KG1 (cell line): ENCODE results near the gene CD36.

Source experiments
- DNase-seq: peaks from one replicate; lab custom pipeline; 2025; lab: John Stamatoyannopoulos, UW

The CD36 gene

DNA sequence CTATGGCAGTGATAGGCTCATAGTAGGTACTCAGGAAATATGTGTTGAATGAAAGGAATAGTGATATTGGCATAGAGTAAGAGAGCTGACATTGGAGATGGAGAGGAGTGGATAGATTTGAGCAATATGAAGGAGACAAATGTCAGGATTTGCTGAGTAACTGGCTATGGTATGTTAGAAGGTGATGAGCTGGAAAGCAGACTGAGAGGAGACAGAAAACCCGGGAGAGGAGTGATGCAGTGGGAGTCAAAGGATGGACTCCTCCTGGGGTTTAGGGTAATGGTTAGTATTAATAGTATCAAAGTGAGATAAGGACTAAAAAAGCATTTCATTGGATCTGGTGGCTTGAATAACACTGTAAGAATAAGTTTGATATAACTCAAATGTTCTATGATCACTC is 64.8 kb downstream of the CD36 start:
- no peak for DNase-seq

GRCh38 chr7:80705130-80705781 is 66.8 kb downstream of the CD36 start:
- DNase-seq, result no peak

- DNase-seq, result no peak
These were observed 68.9 kb downstream of the CD36 start for GRCh38 chr7:80707318-80707717.

DNA sequence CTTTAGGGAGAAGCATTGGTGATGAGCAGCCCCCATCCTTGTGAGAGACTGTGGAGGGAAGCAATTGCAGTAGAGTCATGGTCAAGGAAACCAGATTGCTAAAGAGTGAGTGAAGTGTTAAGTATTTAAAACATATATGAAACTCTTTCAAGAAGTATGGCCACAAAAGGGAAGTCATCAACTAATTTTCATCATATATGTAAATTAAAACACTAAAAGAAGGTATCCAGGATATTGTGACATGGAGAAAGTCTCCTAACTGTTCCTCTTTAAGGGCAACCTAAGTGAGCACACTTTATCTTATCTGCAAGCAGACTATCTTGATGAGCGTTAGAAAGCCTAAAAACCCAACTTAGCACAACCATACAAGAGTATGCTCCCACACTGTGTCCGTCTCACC is 69.7 kb downstream of the CD36 start:
- no peak for DNase-seq

DNA sequence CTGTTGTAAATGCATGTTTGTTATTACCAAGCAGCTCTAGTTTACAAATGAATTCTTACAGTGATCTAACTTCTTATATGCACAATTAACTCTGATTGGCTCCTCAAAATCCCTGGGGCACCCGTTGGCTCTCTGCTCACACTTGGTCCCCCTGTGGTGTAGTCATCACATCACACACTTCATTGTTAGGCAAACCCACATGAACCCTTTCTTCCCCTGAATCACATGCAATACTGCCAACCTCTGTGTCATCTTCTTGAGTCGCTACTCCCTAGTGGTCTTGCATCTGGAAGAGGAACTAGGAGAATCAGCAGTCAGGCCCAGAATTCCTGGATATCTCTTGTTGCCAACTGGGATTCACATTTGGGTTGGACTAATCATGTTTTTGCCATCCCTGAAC is 73.1 kb downstream of the CD36 start:
- DNase-seq, result no peak

- DNase-seq, result no peak
These were observed 80.8 kb downstream of the CD36 start for GRCh38 chr7:80719261-80719660.

- DNase-seq, result no peak
These were observed 81.7 kb downstream of the CD36 start for GRCh38 chr7:80720146-80720545.

- DNase-seq, result no peak
These were observed 83.6 kb downstream of the CD36 start for GRCh38 chr7:80721883-80722615.

- no peak for DNase-seq
These were observed 84.3 kb downstream of the CD36 start for GRCh38 chr7:80722616-80723195.

DNA sequence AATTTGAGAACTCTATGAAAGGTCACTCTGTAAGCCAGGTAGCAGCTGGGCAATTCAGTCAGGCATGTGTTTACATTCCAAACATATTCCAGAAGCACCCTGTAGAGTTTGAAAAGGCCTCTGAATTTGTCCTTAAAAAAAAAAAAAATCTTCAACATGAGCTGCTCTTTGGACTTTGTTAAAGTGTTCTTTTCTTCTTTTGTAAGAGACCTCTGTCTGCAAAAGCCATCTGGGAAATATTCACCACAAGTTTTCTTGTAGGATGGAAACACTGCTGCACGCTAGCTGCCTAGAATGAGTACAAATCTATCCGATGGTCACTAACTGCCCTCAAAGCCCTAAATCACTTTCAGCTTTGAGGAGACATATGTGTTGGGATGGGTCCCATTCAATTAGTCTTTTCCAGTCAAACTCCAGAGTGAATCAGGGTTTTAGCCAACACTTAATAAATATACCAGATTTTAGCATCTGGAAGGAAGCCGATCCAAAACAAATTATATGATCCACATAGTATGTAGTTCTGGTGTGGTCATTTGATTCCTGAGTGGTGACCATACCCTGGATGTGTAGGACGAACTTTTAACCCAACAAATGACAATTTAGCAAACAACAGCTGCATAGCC is 85.9 kb downstream of the CD36 start:
- DNase-seq, result no peak

- no peak for DNase-seq
These were observed 86.8 kb downstream of the CD36 start for GRCh38 chr7:80725181-80725611.
